ENCODE results near the gene BPIFB3. TPM values are rescaled to one million over a fixed set of nuclear protein-coding genes. Genes with fewer than 3 reads are reported as not detected.

Gene BPIFB3
- not detected for total RNA-seq (ENCODE audit: unreplicated experiment)
- long read RNA-seq, result 0 reads

- peaks cover 4% of the 10 kb centered on the region for H3K27me3 Mint-ChIP-seq (ENCODE audit: unreplicated experiment)
- no peak within 1 kb of the TSS for H3K4me3 Mint-ChIP-seq (ENCODE audit: unreplicated experiment)
- H3K9me3 Mint-ChIP-seq (ENCODE audit: unreplicated experiment), result no peaks in the 10 kb centered on the region
- H3K4me1 Mint-ChIP-seq (ENCODE audit: unreplicated experiment), result peaks cover 6% of the 10 kb centered on the region
- no peak for DNase-seq (ENCODE audit: low spot score)
- no peak for TF ChIP-seq CTCF (IDR thresholded peaks at IDR 0.05; ENCODE audit: unreplicated experiment)
- no peaks in the 10 kb centered on the region for H3K36me3 Mint-ChIP-seq (ENCODE audit: low read depth, unreplicated experiment)
- no peak within 1 kb of the TSS for H3K27ac Mint-ChIP-seq (ENCODE audit: unreplicated experiment)
Measured at GRCh38 chr20:33053291-33054106, at the start of gene BPIFB3. Gene BPIFB3, plus strand, starts transcription at chr20:33053903. Its CDS starts 1,533 bp downstream, at chr20:33055436.

- peaks cover 8% of the 10 kb centered on the region for H3K27me3 Mint-ChIP-seq (ENCODE audit: unreplicated experiment)
- peaks cover 5% of the 10 kb centered on the region for H3K4me1 Mint-ChIP-seq (ENCODE audit: unreplicated experiment)
- no peaks in the 10 kb centered on the region for H3K9me3 Mint-ChIP-seq (ENCODE audit: unreplicated experiment)
- H3K27ac Mint-ChIP-seq (ENCODE audit: unreplicated experiment), result no peak within 1 kb of the TSS
- H3K4me3 Mint-ChIP-seq (ENCODE audit: unreplicated experiment), result no peak within 1 kb of the TSS
- no peak for TF ChIP-seq CTCF (IDR thresholded peaks at IDR 0.05; ENCODE audit: unreplicated experiment)
- H3K36me3 Mint-ChIP-seq (ENCODE audit: low read depth, unreplicated experiment), result peaks cover 4% of the 10 kb centered on the region
- DNase-seq (ENCODE audit: low spot score), result no peak
Measured at GRCh38 chr20:33004141-33004751, 49.5 kb upstream of the BPIFB3 start, which contains the start of gene SUN5. Gene SUN5, minus strand, starts transcription at chr20:33004433. Its CDS starts 93 bp downstream, at chr20:33004340.

- Mint-ChIP-seq H3K4me1 (ENCODE audit: unreplicated experiment) (peaks cover 6% of the 10 kb centered on the region), H3K9me3 (ENCODE audit: unreplicated experiment) (no peaks in the 10 kb centered on the region), H3K27ac (ENCODE audit: unreplicated experiment) (no peak overlapping the region), H3K27me3 (ENCODE audit: unreplicated experiment) (peaks cover 8% of the 10 kb centered on the region), H3K36me3 (ENCODE audit: low read depth, unreplicated experiment) (peaks cover 4% of the 10 kb centered on the region), H3K4me3 (ENCODE audit: unreplicated experiment) (no peak overlapping the region)
- DNase-seq (ENCODE audit: low spot score), result no peak
- peak; percentile 97 for TF ChIP-seq CTCF (IDR thresholded peaks at IDR 0.05; ENCODE audit: unreplicated experiment)
Measured at GRCh38 chr20:33005132-33005566, 48.6 kb upstream of the BPIFB3 start.

- Mint-ChIP-seq H3K27me3 (ENCODE audit: unreplicated experiment) (peaks cover 7% of the 10 kb centered on the region), H3K9me3 (ENCODE audit: unreplicated experiment) (no peaks in the 10 kb centered on the region), H3K27ac (ENCODE audit: unreplicated experiment) (no peak overlapping the region), H3K4me1 (ENCODE audit: unreplicated experiment) (peaks cover 6% of the 10 kb centered on the region), H3K36me3 (ENCODE audit: low read depth, unreplicated experiment) (peaks cover 4% of the 10 kb centered on the region), H3K4me3 (ENCODE audit: unreplicated experiment) (no peak overlapping the region)
- DNase-seq (ENCODE audit: low spot score), result no peak
- TF ChIP-seq CTCF (IDR thresholded peaks at IDR 0.05; ENCODE audit: unreplicated experiment), result no peak
Measured at GRCh38 chr20:33005908-33006775, 47.6 kb upstream of the BPIFB3 start.

Data from endothelial cell (in vitro differentiated cells).